ENCODE measurements around the gene SUSD2.

Gene SUSD2

DNA sequence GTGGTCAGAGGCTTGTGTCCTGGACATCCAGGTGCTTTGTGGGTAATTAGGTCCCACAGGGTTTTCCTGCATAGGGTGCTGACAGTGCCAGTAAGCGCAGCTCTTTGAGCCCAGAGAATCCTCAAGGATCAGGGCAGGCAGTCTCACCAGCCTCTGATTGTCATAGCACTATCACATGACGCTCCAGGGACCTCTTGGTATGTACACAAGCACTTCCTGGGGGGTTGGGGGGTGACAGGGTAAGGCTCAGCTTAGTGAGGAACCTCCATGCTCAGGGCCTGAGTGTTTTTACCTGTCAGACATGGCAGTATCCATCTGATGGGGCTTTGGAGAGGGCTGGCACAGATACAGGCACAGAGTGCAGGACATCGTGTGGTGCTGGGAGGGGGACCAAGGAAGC, 27.9 kb upstream of the SUSD2 start:
- in situ Hi-C loops (cut with HindIII; ENCODE audit: low sequenced_read_pairs) = no loop called here

DNA sequence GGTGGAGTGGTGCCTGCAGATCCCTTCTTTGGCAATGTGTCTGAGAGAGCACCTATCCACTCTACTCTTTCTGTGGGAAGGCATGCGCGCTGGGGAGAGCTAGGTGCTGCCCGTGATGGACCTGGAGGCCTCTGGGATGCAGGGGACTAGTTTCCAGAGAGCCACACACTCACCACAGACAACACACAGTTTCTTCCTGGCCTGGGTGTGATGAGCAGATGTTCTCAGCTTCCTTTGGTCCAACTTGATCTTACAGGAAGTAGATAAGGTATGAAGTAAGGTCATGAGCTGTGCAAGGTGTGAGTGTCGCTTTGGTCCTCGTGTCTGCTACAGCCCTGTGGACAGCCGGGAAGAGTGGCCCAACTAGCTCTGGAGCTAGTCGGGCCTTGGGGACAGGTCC, 27.3 kb upstream of the SUSD2 start:
- in situ Hi-C loops (cut with HindIII; ENCODE audit: low sequenced_read_pairs) = no loop called here

DNA sequence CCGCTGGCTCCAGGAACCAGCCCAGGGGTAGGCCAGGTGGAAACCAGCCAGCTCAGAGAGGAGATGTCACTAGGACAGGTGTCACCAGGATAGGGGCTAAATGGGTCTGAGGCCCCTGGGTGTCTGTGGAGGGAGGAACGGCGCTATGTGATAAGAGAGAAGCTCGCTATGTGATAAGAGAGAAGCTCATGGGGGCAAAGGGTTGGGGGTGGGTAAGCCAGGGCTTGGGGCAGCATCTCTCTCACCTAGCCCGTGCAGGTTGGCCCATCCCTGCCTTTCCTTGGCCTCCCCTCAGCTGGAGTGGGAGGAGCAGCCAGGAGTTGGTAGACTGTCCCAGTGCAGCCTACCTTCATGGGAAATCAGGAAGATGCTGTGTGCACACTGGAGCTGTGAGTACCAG, 26.5 kb upstream of the SUSD2 start:
- in situ Hi-C loops (cut with HindIII; ENCODE audit: low sequenced_read_pairs) = no loop called here

DNA sequence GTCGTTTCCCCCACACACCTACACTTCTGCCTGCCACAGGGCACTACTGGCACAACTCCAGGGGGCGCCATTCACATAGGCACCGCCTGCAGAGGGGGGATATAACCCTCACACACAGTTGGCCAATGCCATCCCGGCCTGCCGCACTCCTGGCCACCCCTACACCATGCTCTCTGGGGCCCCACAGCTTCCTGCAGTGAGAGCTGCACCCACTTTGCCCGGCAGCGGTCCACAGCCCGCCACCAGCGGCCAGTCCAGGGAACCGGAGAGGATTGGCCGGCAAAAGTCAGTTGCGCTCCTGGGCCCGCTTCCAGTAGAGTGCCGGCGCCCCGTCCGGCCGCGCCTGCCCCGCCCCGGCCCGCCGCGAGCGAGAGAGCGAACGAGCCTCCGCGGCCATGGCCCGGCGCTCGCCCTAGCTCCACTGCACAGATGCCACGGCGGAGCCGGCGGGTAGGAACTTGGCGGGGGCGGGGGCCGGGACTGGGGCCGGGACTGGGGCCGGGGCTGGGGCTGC, 25.6 kb upstream of the SUSD2 start:
- in situ Hi-C loops (cut with HindIII; ENCODE audit: low sequenced_read_pairs) = no loop called here

DNA sequence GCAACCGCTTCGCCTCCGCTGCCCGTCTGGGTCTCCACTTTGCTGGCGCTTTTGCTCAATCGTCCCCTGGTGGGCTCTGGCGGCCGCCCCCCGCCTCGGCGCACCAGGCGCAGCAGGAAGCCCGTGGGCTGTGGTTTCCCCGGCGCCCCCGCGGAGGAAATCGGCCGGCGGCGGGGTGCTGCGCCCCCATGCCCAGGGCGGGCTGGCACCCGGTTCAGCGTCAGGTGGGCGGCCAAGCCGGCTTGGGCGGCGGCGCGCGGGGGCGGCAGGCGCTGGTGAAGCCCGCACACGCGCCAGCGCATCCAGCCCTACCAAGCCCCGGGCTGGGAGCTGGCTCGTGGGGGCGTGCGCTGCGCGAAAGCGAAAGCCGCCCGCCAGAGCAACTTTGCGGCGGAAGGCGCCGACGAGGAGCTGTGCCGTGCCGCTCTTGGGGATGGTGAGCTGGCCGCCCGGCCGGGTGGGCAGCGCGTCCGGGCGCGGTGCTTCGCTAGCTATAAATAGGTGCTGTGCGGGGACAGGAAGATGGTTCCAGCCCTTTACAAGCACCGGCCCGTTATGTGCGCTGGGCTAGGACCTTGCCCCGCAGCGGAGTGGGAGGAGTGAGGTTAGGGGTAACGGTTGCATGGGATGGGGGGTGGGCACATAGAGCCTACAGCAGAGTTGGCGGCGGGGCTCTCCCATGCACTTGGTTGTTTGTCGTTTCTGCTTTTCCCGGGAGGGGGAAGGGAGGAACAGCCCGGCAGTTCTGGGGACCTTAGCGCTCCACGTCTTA, 25.0 kb upstream of the SUSD2 start:
- in situ Hi-C loops (cut with HindIII; ENCODE audit: low sequenced_read_pairs) = no loop called here

DNA sequence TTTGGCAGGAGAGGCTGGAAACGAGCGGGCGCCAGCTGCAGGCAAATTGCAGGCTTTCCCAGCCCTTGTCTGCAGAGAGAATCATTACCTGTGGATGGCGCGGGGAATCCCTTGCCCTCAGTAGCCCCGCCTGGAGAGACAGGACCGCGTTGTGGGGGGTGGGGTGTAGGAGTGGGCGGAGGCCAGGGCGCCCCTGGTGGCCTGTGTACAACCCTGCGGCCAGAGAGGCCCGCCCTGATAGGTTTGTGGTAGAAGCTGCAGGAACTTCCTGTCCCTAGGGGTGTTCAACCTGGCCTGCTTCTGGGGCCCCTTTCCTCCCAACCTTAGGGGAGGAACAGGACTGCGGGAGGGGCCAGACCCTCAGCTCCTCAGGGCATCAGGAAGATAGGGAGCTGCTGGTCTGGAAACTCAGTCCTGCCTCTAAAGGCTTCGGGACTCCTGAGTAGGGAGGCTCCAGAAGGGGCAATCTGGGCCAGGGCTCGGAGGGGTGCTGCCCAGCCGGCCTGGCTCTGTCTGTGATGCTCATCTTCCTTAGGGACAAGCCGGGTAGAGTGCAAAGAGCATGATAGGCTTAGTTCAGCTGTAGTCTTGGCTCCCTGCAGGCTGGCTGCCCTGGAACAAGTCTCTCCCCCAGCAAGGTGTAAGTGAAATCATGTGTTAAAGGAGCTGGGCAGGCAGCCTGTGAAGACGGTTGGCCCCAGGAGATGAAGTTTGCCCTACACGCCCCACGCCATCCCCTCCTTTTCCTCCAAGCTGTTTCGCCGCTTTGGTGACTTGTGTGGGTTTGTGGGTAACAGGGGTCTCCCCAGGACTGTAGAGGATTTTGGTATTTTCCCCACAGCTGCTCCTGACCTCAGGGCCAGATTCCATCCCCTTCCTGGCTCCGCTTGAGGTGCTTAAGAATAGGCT, 24.1 kb upstream of the SUSD2 start:
- in situ Hi-C loops (cut with HindIII; ENCODE audit: low sequenced_read_pairs) = no loop called here

DNA sequence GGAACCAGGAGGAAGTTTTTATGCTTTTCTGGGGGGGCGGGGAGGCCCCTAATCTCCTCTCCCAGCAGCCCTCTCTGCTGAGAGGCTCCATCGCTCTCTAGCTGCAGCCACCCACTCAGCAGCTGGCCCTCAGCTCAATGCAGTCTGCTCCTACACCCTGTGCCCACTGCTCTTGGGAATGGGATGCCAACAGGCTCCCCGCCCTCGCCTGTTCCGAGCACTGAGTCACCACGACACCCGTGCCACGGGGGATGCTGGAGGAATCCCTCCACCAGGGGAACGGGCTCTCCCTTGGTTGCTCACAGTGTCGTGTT, 23.5 kb upstream of the SUSD2 start:
- in situ Hi-C loops (cut with HindIII; ENCODE audit: low sequenced_read_pairs) = no loop called here

DNA sequence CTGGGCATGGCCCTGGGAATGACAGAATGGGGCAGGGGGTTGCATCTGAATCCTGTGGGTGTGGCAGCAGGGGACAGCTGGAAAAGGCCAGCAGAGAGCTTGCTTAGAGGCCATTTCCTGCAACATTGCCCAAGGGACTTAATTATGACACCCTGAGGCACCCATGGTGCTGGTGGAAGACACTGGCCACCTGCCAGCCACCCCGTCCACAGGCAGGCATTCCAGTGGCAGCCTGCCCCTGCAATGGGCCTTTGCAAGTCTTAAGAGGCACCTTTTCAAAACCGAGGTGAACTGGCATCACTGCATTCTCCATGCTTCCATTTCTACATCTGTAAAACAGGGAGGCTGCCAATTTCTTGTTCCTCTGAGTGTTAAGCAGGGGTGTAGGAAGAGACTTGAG, 21.6 kb upstream of the SUSD2 start:
- in situ Hi-C loops (cut with HindIII; ENCODE audit: low sequenced_read_pairs) = loop anchor here (10.0 kb wide), 1 partner anchor 155 kb away; the partner anchor contains the start of gene GSTT4

DNA sequence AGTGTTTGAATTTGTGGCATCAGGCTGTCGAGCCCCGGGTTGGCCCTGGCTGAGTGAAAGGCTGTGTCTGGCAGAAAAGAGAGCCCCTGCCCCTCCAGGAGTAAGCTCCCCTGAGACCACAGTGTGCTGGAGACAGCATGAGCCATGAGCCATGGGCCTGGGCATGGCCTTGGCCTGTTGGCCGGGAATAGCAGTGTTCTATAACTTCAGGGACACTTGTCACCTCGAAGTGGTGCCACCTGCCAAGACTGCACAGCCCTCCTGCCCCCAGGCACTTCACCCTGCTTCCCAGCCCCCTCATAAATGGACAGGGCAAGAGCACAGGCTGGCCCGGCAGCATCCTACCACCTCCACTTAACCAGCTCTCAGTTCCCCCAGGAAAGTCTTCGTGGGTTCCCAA, 20.7 kb upstream of the SUSD2 start:
- in situ Hi-C loops (cut with HindIII; ENCODE audit: low sequenced_read_pairs) = loop anchor here (10.0 kb wide), 1 partner anchor 156 kb away; the partner anchor contains the start of gene GSTT4

DNA sequence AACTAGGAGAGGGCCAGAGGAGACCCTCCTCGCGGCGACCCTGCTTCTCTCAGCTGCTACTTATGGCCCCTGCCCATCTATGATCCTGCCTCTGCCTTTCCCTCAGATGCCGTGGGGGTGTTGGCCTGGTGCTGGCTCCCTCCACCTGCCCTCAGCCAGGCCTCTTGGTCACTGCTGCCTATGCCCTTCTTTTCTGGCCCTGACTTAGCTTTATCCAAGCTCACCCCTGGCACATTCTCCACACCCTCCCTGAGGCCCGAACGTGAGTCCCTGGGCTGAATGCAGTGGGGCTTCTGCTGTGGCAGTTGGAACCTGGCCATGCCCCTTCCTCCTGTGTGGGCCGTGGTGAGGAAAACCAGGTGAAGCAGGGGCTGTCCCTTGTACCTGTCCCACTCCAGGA, 19.8 kb upstream of the SUSD2 start:
- in situ Hi-C loops (cut with HindIII; ENCODE audit: low sequenced_read_pairs) = loop anchor here (10.0 kb wide), 1 partner anchor 157 kb away; the partner anchor contains the start of gene GSTT4

DNA sequence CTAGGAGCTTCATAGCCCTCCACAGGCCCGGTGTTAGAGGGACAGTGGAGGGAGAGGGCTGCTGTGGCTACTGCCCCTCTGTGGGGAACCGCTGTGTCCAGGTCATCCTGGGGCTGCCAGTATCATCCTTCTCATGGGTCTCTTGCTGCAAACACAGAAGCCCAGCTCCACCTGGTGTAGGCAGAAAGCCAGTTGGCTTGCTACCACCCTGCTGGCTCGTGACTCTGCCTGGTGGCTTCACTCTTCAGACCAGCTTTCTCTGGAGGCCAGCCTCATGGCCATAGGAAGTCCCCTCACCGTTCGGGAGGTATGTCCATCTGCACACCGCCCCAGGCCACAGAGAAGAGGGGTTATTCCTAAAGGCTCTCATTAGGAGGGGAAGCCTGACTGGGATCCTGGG, 19.4 kb upstream of the SUSD2 start:
- in situ Hi-C loops (cut with HindIII; ENCODE audit: low sequenced_read_pairs) = loop anchor here (10.0 kb wide), 1 partner anchor 157 kb away; the partner anchor contains the start of gene GSTT4

DNA sequence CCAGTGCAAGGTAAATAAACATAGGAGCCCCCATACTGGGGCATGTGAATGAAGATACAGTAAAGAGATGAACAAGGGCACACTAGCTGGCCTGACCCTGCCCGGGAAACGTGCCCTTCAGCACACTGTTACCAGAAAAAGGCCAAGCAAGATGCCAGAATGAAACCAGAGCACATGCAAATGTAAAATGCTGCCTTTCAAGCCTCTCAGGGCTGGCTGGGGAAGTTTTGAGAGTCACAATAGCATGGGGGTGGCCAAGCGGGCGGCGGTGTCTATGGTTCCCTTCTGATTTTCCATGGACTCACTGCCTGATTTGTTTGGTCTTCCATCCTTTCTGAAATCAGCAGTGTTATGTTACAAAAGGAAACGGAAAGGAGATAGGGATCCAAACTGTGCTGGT, 18.9 kb upstream of the SUSD2 start:
- in situ Hi-C loops (cut with HindIII; ENCODE audit: low sequenced_read_pairs) = loop anchor here (10.0 kb wide), 1 partner anchor 158 kb away; the partner anchor contains the start of gene GSTT4

DNA sequence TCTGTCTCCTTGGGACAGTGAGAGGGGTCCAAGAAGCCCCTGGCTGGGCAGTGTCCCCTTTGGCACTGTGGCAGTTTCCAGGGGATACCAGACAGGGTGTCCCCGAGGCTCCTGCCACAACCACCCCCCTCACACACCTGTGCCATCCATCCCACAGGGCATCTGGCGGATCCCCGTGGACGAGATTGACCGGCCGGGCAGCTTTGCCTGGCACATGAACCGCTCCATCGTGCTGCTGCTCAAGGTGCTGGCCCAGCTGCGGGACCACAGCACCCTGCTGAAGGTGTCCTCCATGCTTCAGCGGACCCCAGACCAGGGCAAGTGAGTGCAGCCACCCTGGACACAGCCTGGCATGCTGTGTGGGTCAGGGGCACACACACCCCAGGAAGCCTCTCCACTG, 17.0 kb upstream of the SUSD2 start:
- in situ Hi-C loops (cut with HindIII; ENCODE audit: low sequenced_read_pairs) = loop anchor here (10.0 kb wide), 1 partner anchor 159 kb away; the partner anchor contains the start of gene GSTT4

DNA sequence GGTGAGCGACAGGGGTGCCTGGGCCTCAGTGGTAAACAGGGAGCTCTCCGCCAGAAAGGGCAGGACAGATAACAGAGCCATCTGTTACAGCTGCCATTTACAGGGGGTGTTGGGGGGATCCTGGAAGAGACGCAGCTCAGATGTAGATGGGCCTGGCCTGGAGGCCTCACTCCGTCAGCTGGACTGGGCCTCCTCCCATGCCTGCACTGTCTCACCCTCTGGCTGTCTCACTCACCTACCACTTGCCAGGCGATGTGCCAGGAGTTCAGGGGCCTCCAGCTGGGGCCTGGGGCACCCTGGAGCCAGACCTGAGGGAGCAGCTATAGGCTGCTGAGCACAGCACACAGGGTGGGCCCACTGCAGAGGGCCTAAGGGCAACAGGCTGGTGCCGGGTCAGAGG, 16.3 kb upstream of the SUSD2 start:
- in situ Hi-C loops (cut with HindIII; ENCODE audit: low sequenced_read_pairs) = loop anchor here (10.0 kb wide), 1 partner anchor 160 kb away; the partner anchor contains the start of gene GSTT4

DNA sequence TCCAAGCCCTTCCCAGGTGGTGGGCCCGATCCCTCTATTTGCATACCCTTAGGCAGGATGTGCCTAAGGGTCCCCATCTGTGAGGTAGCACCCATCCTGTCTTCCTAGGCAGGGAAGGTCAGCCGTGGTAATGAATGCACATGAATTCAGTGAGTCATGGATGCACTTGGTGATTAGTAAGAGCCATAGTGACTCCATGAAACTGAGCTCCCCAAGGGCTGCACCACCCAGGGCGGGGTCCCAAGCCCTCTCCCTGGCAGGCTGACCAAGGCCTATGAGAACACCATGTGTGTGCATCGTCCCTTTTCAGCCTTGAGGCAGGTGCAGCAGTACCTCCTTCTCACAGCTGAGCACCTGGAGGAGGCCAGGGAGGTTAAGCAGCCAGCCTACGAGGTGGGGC, 15.6 kb upstream of the SUSD2 start:
- in situ Hi-C loops (cut with HindIII; ENCODE audit: low sequenced_read_pairs) = loop anchor here (10.0 kb wide), 1 partner anchor 161 kb away; the partner anchor contains the start of gene GSTT4

DNA sequence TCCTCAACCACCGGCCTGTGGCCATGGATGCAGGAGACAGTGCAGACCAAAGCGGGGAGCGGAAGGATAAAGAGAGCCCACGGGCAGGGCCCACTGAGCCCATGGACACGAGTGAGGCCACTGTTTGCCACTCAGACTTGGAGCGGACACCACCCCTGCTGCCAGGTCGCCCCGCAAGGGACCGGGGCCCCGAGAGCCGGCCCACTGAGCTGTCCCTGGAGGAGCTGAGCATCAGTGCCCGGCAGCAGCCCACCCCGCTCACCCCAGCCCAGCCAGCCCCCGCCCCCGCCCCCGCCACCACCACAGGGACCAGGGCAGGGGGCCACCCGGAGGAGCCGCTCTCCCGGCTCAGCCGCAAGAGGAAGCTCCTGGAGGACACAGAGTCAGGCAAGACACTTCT, 14.5 kb upstream of the SUSD2 start:
- in situ Hi-C loops (cut with HindIII; ENCODE audit: low sequenced_read_pairs) = loop anchor here (10.0 kb wide), 1 partner anchor 162 kb away; the partner anchor contains the start of gene GSTT4

DNA sequence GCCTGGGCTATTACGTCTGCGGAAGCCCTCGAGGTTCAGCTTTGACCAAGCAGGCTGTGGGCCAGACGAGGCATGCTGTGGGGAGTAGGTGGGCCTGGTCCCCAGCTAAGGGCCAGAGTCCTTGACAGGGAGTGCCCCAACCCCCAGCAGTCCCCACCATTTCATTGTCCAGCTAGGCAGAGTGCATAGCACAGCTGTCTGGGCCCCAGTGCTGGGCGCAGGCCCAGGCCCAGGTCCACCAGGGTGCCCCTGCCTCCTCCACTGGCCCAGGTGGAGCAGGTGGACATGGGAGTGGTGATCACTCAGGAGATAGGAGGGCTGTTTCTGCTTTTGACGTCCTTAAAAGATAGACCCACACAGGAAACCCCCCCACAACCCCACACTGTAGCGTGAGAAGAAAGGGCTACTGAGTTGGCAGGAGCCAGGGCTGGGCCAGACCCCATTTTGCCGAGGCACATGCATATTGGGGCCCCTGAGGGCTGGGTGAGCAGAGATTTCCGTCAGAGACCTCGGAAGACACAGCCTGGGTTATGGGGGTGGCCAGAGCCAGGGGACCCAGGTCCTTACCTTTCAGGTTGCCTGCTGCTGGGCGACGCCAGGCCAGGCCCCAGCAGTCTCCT, 11.7 kb upstream of the SUSD2 start:
- in situ Hi-C loops (cut with HindIII; ENCODE audit: low sequenced_read_pairs) = loop anchor here (10.0 kb wide), 1 partner anchor 165 kb away; the partner anchor contains the start of gene GSTT4

DNA sequence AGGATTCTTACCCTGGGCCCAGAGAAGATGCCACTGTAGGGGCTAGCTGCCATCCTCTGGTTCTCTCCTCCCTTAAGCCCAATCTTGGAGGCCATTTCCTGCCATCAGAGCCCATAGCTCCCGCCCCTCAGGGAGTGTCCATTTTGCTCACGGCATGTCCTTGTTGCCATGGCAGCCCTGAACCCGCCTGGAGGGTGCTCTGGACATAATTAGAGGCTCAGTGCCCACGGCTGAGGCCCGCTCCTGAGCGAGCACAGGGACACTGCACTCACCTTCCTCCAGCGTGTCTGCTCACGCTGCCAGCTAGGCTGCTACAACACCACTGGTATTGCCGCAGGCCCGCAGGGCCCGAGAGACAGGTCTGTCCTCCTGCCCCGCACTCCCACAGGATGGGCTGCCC, 11.1 kb upstream of the SUSD2 start:
- in situ Hi-C loops (cut with HindIII; ENCODE audit: low sequenced_read_pairs) = no loop called here

DNA sequence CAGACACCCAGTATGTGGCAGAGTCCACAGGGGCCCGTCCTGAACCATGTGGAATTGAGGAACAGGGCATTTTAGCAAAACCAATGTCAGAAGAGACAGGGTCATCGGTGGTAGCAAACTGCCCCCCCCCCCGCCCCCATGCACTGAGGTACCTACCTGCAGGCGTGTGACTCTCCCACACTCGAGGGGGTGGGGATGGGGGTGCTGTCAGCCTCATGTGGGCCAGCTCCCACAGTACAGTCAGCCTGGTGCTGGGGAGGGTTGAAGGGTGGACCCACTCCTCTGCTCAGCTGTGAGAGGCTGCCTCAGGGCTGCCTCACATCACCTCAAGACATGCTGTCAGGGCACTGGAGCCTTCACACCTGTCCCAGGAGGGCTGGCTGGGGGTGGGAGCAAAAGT, 10.7 kb upstream of the SUSD2 start:
- in situ Hi-C loops (cut with HindIII; ENCODE audit: low sequenced_read_pairs) = no loop called here

DNA sequence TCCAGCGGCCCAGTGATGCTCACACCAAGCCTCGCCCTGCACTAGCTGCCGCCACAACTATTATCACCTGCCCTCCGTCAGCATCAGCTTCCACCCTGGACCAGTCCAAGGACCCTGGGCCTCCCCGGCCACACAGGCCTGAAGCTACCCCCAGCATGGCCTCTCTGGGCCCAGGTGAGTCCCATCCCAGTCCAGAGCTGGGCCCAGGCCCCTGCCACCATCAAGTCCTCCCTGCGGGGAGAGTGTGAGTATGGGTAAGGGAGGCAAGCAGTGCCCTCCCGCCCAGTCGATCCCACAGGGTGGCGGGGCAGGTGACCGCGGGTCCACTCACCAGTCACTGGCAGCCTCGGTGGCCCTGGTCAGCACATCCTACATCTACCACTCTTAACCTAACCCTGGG, 9.5 kb upstream of the SUSD2 start:
- in situ Hi-C loops (cut with HindIII; ENCODE audit: low sequenced_read_pairs) = no loop called here
